Neural crest cell (in vitro differentiated cells): ENCODE results near the gene DCC. TPM values are rescaled to one million over a fixed set of nuclear protein-coding genes. Genes with fewer than 3 reads are reported as not detected.

ENCODE experiments used
- DNase-seq: peaks from one replicate; pipeline ENCODE4 v3.0.0; 2021; ENCODE audit warnings: low read depth, mixed read lengths, low spot score
- H3K27ac Mint-ChIP-seq: one replicate; pipeline ENCODE4 v1.8.0; 2021; ENCODE audit warnings: mild to moderate bottlenecking, mixed read lengths; ENCODE audit not compliant: unreplicated experiment
- H3K27me3 Mint-ChIP-seq: 2 replicates; pipeline ENCODE4 v1.8.0; 2021; ENCODE audit warnings: low read depth, mild to moderate bottlenecking, mixed read lengths
- H3K36me3 Mint-ChIP-seq: 2 replicates; pipeline ENCODE4 v1.8.0; 2021; ENCODE audit warnings: low read depth, mild to moderate bottlenecking, mixed read lengths
- H3K4me1 Mint-ChIP-seq: 2 replicates; pipeline ENCODE4 v1.8.0; 2021; ENCODE audit warnings: mixed read lengths
- H3K4me3 Mint-ChIP-seq: one replicate; pipeline ENCODE4 v1.8.0; 2021; ENCODE audit warnings: mild to moderate bottlenecking, mixed read lengths
- H3K9me3 Mint-ChIP-seq: 2 replicates; pipeline ENCODE4 v1.8.0; 2021; ENCODE audit warnings: mixed read lengths
- total RNA-seq: library from RNA; stranded (reverse); gene quantifications from 2 replicates; pipeline ENCODE4 v1.2.1, GENCODE V29; 2021
- TF ChIP-seq, protein P1 (sequence below): fragments of 200-600 bp; sonication (generic); conservative IDR thresholded peaks from 2 replicates; pipeline ENCODE4 v1.5.0; 2021; ENCODE audit warnings: antibody characterized with exemption, mild to moderate bottlenecking

The DCC gene
- total RNA-seq, 1 donor from 2014 or later: 10.1 TPM

- no peak for DNase-seq
- H3K4me1 Mint-ChIP-seq: peaks cover 14% of the 10 kb centered on the region
- no peaks in the 10 kb centered on the region for H3K9me3 Mint-ChIP-seq
- no peaks in the 10 kb centered on the region for H3K36me3 Mint-ChIP-seq
- TF ChIP-seq, protein P1, sequence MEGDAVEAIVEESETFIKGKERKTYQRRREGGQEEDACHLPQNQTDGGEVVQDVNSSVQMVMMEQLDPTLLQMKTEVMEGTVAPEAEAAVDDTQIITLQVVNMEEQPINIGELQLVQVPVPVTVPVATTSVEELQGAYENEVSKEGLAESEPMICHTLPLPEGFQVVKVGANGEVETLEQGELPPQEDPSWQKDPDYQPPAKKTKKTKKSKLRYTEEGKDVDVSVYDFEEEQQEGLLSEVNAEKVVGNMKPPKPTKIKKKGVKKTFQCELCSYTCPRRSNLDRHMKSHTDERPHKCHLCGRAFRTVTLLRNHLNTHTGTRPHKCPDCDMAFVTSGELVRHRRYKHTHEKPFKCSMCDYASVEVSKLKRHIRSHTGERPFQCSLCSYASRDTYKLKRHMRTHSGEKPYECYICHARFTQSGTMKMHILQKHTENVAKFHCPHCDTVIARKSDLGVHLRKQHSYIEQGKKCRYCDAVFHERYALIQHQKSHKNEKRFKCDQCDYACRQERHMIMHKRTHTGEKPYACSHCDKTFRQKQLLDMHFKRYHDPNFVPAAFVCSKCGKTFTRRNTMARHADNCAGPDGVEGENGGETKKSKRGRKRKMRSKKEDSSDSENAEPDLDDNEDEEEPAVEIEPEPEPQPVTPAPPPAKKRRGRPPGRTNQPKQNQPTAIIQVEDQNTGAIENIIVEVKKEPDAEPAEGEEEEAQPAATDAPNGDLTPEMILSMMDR: no peak
- H3K4me3 Mint-ChIP-seq: no peak overlapping the region
- no peaks in the 10 kb centered on the region for H3K27me3 Mint-ChIP-seq
- H3K27ac Mint-ChIP-seq: no peak overlapping the region
Observed at GRCh38 chr18:52897611-52898484, 557.9 kb downstream of the DCC start.

DNA sequence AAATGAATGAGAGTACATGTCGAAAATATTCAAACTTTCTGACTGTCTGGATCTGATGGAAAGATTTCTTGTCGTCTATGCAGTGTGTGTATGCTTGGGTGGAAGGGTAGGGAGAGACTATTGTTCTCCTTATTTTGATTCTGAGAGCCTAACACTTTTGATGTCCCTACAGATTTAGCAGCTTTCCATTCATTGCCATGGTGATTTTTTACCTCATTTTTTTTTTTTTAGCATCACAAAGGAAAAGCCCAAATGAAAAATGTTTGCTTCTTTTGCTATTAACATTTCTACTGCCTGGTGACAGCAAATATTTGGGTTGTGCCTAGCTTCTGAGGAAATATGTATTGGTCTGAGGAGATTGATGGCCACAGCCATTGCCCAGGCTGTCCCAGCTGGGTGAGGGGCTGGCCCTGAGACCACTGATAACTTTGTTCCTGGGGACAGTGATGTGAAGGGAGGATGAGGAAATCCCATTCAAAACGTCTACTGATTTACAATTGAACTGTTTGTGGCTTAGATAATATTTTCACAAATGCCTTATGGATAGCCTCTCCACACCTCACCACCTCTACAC is 558.6 kb downstream of the DCC start:
- Mint-ChIP-seq H3K36me3 (no peaks in the 10 kb centered on the region), H3K27ac (peak overlapping the region; percentile 11), H3K4me3 (no peak overlapping the region), H3K4me1 (peaks cover 14% of the 10 kb centered on the region), H3K9me3 (no peaks in the 10 kb centered on the region), H3K27me3 (no peaks in the 10 kb centered on the region)
- DNase-seq: no peak
- TF ChIP-seq, protein P1: no peak

DNA sequence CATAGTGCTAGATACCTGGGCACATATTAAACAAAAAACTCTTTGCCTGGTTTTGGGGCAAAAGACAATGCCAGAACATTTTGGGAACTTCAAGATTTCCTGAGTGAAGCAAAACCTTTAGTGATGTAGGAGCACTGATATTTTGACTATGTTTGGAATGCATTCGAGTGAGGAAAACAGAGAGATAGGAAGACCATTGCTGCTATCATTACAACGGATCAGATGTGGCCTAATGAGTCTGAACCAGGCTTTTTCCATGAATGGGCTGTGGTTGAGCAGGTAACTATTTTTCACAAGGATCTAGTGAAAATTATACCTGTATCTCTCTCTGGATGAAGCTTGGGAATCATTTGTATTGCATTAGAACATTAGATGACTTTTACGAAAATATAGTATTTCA is 562.2 kb downstream of the DCC start:
- Mint-ChIP-seq H3K9me3 (no peaks in the 10 kb centered on the region), H3K36me3 (no peaks in the 10 kb centered on the region), H3K4me3 (no peak overlapping the region), H3K27me3 (no peaks in the 10 kb centered on the region), H3K4me1 (peaks cover 14% of the 10 kb centered on the region), H3K27ac (no peak overlapping the region)
- DNase-seq: no peak
- TF ChIP-seq, protein P1: no peak

GRCh38 chr18:52903857-52904256 is 563.9 kb downstream of the DCC start:
- TF ChIP-seq, protein P1: peak; percentile 90
- peak; percentile 62 for DNase-seq
- Mint-ChIP-seq H3K9me3 (no peaks in the 10 kb centered on the region), H3K27me3 (no peaks in the 10 kb centered on the region), H3K4me3 (no peak overlapping the region), H3K27ac (no peak overlapping the region), H3K36me3 (no peaks in the 10 kb centered on the region), H3K4me1 (no peaks in the 10 kb centered on the region)

- H3K27me3 Mint-ChIP-seq: no peaks in the 10 kb centered on the region
- TF ChIP-seq, protein P1: no peak
- H3K9me3 Mint-ChIP-seq: no peaks in the 10 kb centered on the region
- no peak overlapping the region for H3K27ac Mint-ChIP-seq
- DNase-seq: no peak
- no peaks in the 10 kb centered on the region for H3K4me1 Mint-ChIP-seq
- H3K4me3 Mint-ChIP-seq: no peak overlapping the region
- H3K36me3 Mint-ChIP-seq: no peaks in the 10 kb centered on the region
Observed at GRCh38 chr18:52907543-52908308, 567.7 kb downstream of the DCC start.
